Measurements from ENCODE around the gene LRCH1. TPM values are rescaled to one million over a fixed set of nuclear protein-coding genes. Genes with fewer than 3 reads are reported as not detected.

LRCH1 gene
- total and polyA plus RNA-seq, 2 of the 13 experiments (the other 11 are each of a cell fraction or from before 2014, with no cell fraction given), result 4.1 to 12.6 TPM

DNA sequence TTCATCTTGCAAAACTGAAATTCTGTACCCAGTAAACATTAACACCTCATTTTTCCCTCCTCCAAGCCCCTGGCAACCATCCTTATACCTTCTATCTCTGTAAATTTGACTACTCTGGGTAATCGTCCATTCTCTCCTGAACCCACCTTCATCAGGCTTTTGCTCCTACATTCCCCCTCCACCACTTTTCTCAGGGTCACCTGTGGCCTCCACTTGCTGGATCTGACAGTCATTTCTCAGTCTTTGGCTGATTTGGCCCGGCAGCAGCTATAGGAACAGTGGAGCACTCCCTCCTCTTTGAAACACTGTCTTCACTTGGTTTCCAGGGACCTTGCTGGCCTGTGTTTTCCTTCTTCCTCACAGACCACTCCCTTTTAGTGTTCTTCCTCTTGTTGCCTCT lies 83.5 kb downstream of the LRCH1 start:
- Histone ChIP-seq H3K36me3 (replicated peaks in 1 of 2; ENCODE audit: control insufficient read depth in 1 of 2, insufficient read depth in 2 of 2, low read length in 2 of 2) (no peaks in the 10 kb centered on the region; a peak in 1 of 5 replicates), H3K4me1 (ENCODE audit: insufficient read depth, low read length) (peaks cover 23% of the 10 kb centered on the region), H3K9ac (ENCODE audit: insufficient read depth, low read depth, low read length) (no peak overlapping the region), H4K20me1 (ENCODE audit: insufficient read depth, low read length) (no peaks in the 10 kb centered on the region), H3K4me3 (replicated peaks in 1 of 3; ENCODE audit: insufficient read depth in 1 of 3, low read depth in 2 of 3, low read length in 3 of 3) (no peak overlapping the region), H2AFZ (ENCODE audit: low read length) (no peak overlapping the region), H3K4me2 (ENCODE audit: low read depth, low read length) (no peak overlapping the region), H3K27ac (ENCODE audit: extremely low read length, insufficient read depth, low read length) (no peak overlapping the region), H3K27me3 (ENCODE audit: control insufficient read depth in 1 of 2, insufficient read depth in 2 of 2, low read length in 2 of 2) (no peaks in the 10 kb centered on the region), H3K9me3 (ENCODE audit: low read length) (no peaks in the 10 kb centered on the region), H3K79me2 (ENCODE audit: insufficient read depth, low read length) (peaks cover 52% of the 10 kb centered on the region)
- in situ Hi-C loops (cut with HindIII; ENCODE audit: extremely low pct_ligation_motif_present, low pct_unique_long_range_greater_than_20kb), result no loop called here
- BruUV-seq (replicated peaks), result no TSS peak
- CTCF ChIA-PET (ENCODE audit: low intra/inter-chr PET ratio, low total read pairs), result no interaction called here
- intact Hi-C loops (cut with micrococcal nuclease; ENCODE audit: unreplicated experiment), result no loop called here
- ATAC-seq (no peak), DNase-seq (ENCODE audit: low spot score) (no peak), FAIRE-seq (no peak)
- WGBS (ENCODE audit: low lambda C conversion rate), result 50% methylated on average over 2 of the region's 2 CpGs
- POLR2A ChIA-PET, result no interaction called here
- TF ChIP-seq TEAD3 (CRISPR knock-in tag; optimal IDR thresholded peaks at IDR 0.05; ENCODE audit: borderline replicate concordance) (no peak), ZNF431 (CRISPR knock-in tag; IDR thresholded peaks at IDR 0.05; ENCODE audit: borderline replicate concordance, low read depth) (no peak), JUNB (CRISPR knock-in tag; IDR thresholded peaks at IDR 0.05; ENCODE audit: borderline replicate concordance) (no peak), ISX (CRISPR knock-in tag; conservative IDR thresholded peaks at IDR 0.05) (no peak), XRCC5 (optimal IDR thresholded peaks at IDR 0.05; ENCODE audit: low read length) (no peak), ZNF878 (CRISPR knock-in tag; IDR thresholded peaks at IDR 0.05) (no peak), ZNF234 (CRISPR knock-in tag; conservative IDR thresholded peaks at IDR 0.05) (no peak), AFF4 (CRISPR knock-in tag; IDR thresholded peaks at IDR 0.05) (no peak), ZNF414 (CRISPR knock-in tag; IDR thresholded peaks at IDR 0.05) (no peak), CC2D1A (CRISPR knock-in tag; IDR thresholded peaks at IDR 0.05) (no peak), ATF7 (IDR thresholded peaks at IDR 0.05) (no peak), ATF7 (CRISPR knock-in tag; IDR thresholded peaks at IDR 0.05) (no peak), MED13 (CRISPR knock-in tag; IDR thresholded peaks at IDR 0.05) (no peak), ZNF546 (CRISPR knock-in tag; conservative IDR thresholded peaks at IDR 0.05) (no peak)
- TF ChIP-seq, protein P1, sequence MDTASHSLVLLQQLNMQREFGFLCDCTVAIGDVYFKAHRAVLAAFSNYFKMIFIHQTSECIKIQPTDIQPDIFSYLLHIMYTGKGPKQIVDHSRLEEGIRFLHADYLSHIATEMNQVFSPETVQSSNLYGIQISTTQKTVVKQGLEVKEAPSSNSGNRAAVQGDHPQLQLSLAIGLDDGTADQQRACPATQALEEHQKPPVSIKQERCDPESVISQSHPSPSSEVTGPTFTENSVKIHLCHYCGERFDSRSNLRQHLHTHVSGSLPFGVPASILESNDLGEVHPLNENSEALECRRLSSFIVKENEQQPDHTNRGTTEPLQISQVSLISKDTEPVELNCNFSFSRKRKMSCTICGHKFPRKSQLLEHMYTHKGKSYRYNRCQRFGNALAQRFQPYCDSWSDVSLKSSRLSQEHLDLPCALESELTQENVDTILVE (CRISPR knock-in tag; IDR thresholded peaks at IDR 0.05), result no peak
- TF ChIP-seq, protein P2, sequence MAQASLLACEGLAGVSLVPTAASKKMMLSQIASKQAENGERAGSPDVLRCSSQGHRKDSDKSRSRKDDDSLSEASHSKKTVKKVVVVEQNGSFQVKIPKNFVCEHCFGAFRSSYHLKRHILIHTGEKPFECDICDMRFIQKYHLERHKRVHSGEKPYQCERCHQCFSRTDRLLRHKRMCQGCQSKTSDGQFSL (CRISPR knock-in tag; IDR thresholded peaks at IDR 0.05), result no peak

Data from HepG2 (cell line).